Liver (tissue), 9 donors: ENCODE measurements around the gene ARFGAP2. TPM values are rescaled to one million over a fixed set of nuclear protein-coding genes. Genes with fewer than 3 reads are reported as not detected.

Source experiments
- DNase-seq: peaks from one replicate; pipeline ENCODE4 v3.0.0-alpha.2; 2017; ENCODE audit warnings: low spot score
- H3K27ac ChIP-seq, 2 donors: one replicate each; pipeline ENCODE4 v1.7.0; 2013; ENCODE audit warnings: inconsistent platforms in 2 of 2, low read length in 2 of 2, control low read depth in 1 of 2, low read depth in 1 of 2, mild to moderate bottlenecking in 1 of 2
- H3K27me3 ChIP-seq, 4 donors: one replicate each; pipeline versions ENCODE4 v1.6.1 to v1.7.0; 2013; ENCODE audit warnings: low read length in 3 of 4, inconsistent platforms in 1 of 4, mild to moderate bottlenecking in 1 of 4, moderate library complexity in 1 of 4; ENCODE audit not compliant: control insufficient read depth in 4 of 4, insufficient read depth in 4 of 4
- H3K36me3 ChIP-seq, 4 donors: one replicate each; pipeline versions ENCODE4 v1.6.1 to v1.7.0; 2013; ENCODE audit warnings: low read length in 3 of 4, mild to moderate bottlenecking in 3 of 4, low read depth in 1 of 4, moderate library complexity in 1 of 4; ENCODE audit not compliant: control insufficient read depth in 4 of 4, insufficient read depth in 3 of 4
- H3K4me1 ChIP-seq, 4 donors: one replicate each; pipeline versions ENCODE4 v1.6.1 to v1.7.0; 2013; ENCODE audit warnings: low read length in 3 of 4, mild to moderate bottlenecking in 3 of 4, moderate library complexity in 1 of 4; ENCODE audit not compliant: control insufficient read depth in 4 of 4, insufficient read depth in 4 of 4
- H3K4me3 ChIP-seq, 3 donors: one replicate each; pipeline versions ENCODE4 v1.6.1 to v1.7.0; 2013; ENCODE audit warnings: low read length in 3 of 3, control low read depth in 1 of 3, low read depth in 1 of 3, mild to moderate bottlenecking in 1 of 3
- H3K9ac ChIP-seq, 2 donors: one replicate each; pipeline ENCODE4 v1.7.0; 2013; ENCODE audit warnings: low read length in 2 of 2, mild to moderate bottlenecking in 2 of 2, moderate library complexity in 2 of 2, control low read depth in 1 of 2, low read depth in 1 of 2
- H3K9me3 ChIP-seq, 4 donors: one replicate each; pipeline versions ENCODE4 v1.6.1 to v1.7.0; 2013; ENCODE audit warnings: low read length in 3 of 4; ENCODE audit not compliant: control insufficient read depth in 4 of 4
- EGR1 ChIP-seq, 2 donors: IDR thresholded peaks; 2 replicates each; pipeline ENCODE4 v1.6.1; 2016 to 2018; ENCODE audit warnings: antibody characterized with exemption in 2 of 2, low read depth in 2 of 2
- FOXA1 ChIP-seq: IDR thresholded peaks from 2 replicates; pipeline ENCODE4 v1.6.1; 2016; ENCODE audit warnings: antibody characterized with exemption
- HNF4G ChIP-seq: IDR thresholded peaks from 2 replicates; pipeline ENCODE4 v1.6.1; 2016; ENCODE audit warnings: antibody characterized with exemption
- JUND ChIP-seq, 2 donors: IDR thresholded peaks; 2 replicates each; pipeline ENCODE4 v1.6.1; 2016; ENCODE audit warnings: antibody characterized with exemption in 2 of 2
- NR2F2 ChIP-seq: IDR thresholded peaks from 2 replicates; pipeline ENCODE4 v1.6.1; 2016; ENCODE audit warnings: antibody characterized with exemption
- RXRA ChIP-seq, 2 donors: IDR thresholded peaks; 2 replicates each; pipeline ENCODE4 v1.6.1; 2017 to 2018; ENCODE audit warnings: antibody characterized with exemption in 2 of 2, mild to moderate bottlenecking in 1 of 2
- TAF1 ChIP-seq: conservative IDR thresholded peaks from 2 replicates; pipeline ENCODE4 v1.6.1; 2016; ENCODE audit warnings: antibody characterized with exemption, mild to moderate bottlenecking
- YY1 ChIP-seq: IDR thresholded peaks from 2 replicates; pipeline ENCODE4 v1.6.1; 2016; ENCODE audit warnings: antibody characterized with exemption, mild to moderate bottlenecking
- WGBS: extraction: QIAGEN DNeasy Blood & Tissue Kit; methylation state at CpG from one replicate; pipeline ENCODE4 v1.1.7; 2013; 5-methylcytosine and 5-hydroxymethylcytosine counted together
- polyA plus RNA-seq, 2 donors: library from polyadenylated mRNA; stranded (reverse) in 1 of 2; unstranded in 1 of 2; fragments of 200-250 nt in 1 of 2; fragments of >200 nt in 1 of 2; fragmentation: Nextera tagmentation in 1 of 2; extraction: Ambion mirVana in 1 of 2; gene quantifications; one replicate each; pipeline versions ENCODE4 v1.2.1 to v1.2.3, GENCODE V29; 2013 to 2015
- total RNA-seq, 2 donors: library from RNA; depleted of rRNA; stranded (reverse); fragments of >200 nt; gene quantifications; one replicate each; pipeline ENCODE4 v1.2.3, GENCODE V29; 2014
- TF ChIP-seq, protein P1 (sequence below): fragments of 150-350 bp; IDR thresholded peaks from 2 replicates; pipeline ENCODE4 v1.5.1; 2017; ENCODE audit warnings: improper control_type of control experiment, low read depth, low read length; ENCODE audit not compliant: missing input control
- TF ChIP-seq, protein P2 (sequence below): IDR thresholded peaks from 2 replicates; pipeline ENCODE4 v1.6.1; 2016; ENCODE audit warnings: antibody characterized with exemption
- TF ChIP-seq, protein P3 (sequence below): IDR thresholded peaks from 2 replicates; pipeline ENCODE4 v1.6.1; 2016; ENCODE audit warnings: antibody characterized with exemption
- TF ChIP-seq, protein P4 (sequence below): IDR thresholded peaks from 2 replicates; pipeline ENCODE4 v1.6.1; 2016; ENCODE audit warnings: antibody characterized with exemption, mild to moderate bottlenecking
- donor health status: healthy.
- donor health status: healthy.
- donor health status: healthy.
- donor health status: healthy.
- donor health status: healthy.

The ARFGAP2 gene
- total and polyA plus RNA-seq, 4 donors = 37.3 to 163 (median 53.0) TPM

DNA sequence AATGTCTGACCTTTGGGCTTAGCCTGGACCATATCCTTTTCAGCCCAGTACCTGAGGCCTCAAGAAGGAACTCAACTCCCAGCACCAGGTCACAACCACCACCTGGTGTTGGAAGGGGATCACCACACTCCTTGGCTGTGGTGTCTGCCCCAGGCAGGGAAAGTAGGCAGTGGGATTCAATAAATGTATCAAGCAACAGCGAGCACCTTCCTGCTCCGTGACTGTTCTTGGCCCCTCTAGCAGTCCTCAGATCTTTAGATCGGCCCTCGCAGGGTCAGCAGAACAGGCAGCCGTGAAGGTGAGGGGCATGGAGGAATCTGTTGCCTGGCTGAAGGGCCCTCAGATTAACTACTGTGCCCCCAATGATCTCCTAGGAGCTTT, 15.9 kb downstream of the ARFGAP2 start:
- no peaks in the 10 kb centered on the region for H3K9me3 ChIP-seq
- no peak overlapping the region for H3K4me3 ChIP-seq
- H3K4me1 ChIP-seq = peaks cover 0 to 5% (median 0%) of the 10 kb centered on the region in 4 donors
- H3K9ac ChIP-seq = no peak overlapping the region
- H3K27ac ChIP-seq = no peak overlapping the region
- no peaks in the 10 kb centered on the region for H3K27me3 ChIP-seq
- peaks cover 7 to 20% (median 17%) of the 10 kb centered on the region in 4 donors for H3K36me3 ChIP-seq
- WGBS = 92% methylated on average over 5 of the region's 5 CpGs
- TF ChIP-seq, protein P1, sequence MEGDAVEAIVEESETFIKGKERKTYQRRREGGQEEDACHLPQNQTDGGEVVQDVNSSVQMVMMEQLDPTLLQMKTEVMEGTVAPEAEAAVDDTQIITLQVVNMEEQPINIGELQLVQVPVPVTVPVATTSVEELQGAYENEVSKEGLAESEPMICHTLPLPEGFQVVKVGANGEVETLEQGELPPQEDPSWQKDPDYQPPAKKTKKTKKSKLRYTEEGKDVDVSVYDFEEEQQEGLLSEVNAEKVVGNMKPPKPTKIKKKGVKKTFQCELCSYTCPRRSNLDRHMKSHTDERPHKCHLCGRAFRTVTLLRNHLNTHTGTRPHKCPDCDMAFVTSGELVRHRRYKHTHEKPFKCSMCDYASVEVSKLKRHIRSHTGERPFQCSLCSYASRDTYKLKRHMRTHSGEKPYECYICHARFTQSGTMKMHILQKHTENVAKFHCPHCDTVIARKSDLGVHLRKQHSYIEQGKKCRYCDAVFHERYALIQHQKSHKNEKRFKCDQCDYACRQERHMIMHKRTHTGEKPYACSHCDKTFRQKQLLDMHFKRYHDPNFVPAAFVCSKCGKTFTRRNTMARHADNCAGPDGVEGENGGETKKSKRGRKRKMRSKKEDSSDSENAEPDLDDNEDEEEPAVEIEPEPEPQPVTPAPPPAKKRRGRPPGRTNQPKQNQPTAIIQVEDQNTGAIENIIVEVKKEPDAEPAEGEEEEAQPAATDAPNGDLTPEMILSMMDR = no peak
- TF ChIP-seq FOXA1 = no peak
- TF ChIP-seq, protein P2, sequence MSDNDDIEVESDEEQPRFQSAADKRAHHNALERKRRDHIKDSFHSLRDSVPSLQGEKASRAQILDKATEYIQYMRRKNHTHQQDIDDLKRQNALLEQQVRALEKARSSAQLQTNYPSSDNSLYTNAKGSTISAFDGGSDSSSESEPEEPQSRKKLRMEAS = no peak
- TF ChIP-seq EGR1 (IDR thresholded peaks at IDR 0.05; ENCODE audit: low read depth in 2 of 2) = no peak
- no peak for DNase-seq

DNA sequence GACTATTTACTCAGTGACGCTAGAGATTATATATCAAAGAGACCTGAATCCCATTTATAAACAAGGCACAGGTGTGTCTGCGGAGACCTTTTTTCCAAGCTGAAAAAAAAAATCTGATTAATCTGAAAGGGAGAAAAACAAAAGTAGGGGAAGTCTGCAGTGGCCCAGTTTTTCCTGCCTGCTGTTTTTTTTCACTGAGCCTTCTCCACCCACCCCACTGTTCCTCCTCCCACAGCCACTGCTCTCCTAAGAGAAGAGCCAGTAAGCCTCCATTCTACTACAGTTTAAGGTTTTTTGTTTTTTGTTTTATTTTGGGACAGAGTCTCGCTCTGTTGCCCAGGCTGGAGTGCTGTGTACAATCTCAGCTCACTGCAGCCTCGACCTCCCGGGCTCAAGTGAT, 18.4 kb downstream of the ARFGAP2 start:
- Histone ChIP-seq H3K9me3 (no peaks in the 10 kb centered on the region), H3K27ac (no peak overlapping the region), H3K4me3 (no peak overlapping the region), H3K4me1 (peaks cover 0 to 5% (median 0%) of the 10 kb centered on the region in 4 donors), H3K27me3 (no peaks in the 10 kb centered on the region), H3K9ac (no peak overlapping the region), H3K36me3 (no peaks in the 10 kb centered on the region)
- TF ChIP-seq, protein P1 = no peak
- TF ChIP-seq, protein P3, sequence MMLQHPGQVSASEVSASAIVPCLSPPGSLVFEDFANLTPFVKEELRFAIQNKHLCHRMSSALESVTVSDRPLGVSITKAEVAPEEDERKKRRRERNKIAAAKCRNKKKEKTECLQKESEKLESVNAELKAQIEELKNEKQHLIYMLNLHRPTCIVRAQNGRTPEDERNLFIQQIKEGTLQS = no peak
- TF ChIP-seq RXRA (IDR thresholded peaks at IDR 0.05) (no peak), HNF4G (no peak), JUND (IDR thresholded peaks at IDR 0.05) (no peak), TAF1 (no peak), EGR1 (IDR thresholded peaks at IDR 0.05; ENCODE audit: low read depth in 2 of 2) (no peak), YY1 (no peak), NR2F2 (no peak)
- TF ChIP-seq, protein P4, sequence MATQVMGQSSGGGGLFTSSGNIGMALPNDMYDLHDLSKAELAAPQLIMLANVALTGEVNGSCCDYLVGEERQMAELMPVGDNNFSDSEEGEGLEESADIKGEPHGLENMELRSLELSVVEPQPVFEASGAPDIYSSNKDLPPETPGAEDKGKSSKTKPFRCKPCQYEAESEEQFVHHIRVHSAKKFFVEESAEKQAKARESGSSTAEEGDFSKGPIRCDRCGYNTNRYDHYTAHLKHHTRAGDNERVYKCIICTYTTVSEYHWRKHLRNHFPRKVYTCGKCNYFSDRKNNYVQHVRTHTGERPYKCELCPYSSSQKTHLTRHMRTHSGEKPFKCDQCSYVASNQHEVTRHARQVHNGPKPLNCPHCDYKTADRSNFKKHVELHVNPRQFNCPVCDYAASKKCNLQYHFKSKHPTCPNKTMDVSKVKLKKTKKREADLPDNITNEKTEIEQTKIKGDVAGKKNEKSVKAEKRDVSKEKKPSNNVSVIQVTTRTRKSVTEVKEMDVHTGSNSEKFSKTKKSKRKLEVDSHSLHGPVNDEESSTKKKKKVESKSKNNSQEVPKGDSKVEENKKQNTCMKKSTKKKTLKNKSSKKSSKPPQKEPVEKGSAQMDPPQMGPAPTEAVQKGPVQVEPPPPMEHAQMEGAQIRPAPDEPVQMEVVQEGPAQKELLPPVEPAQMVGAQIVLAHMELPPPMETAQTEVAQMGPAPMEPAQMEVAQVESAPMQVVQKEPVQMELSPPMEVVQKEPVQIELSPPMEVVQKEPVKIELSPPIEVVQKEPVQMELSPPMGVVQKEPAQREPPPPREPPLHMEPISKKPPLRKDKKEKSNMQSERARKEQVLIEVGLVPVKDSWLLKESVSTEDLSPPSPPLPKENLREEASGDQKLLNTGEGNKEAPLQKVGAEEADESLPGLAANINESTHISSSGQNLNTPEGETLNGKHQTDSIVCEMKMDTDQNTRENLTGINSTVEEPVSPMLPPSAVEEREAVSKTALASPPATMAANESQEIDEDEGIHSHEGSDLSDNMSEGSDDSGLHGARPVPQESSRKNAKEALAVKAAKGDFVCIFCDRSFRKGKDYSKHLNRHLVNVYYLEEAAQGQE = no peak
- WGBS = 79% methylated on average over 5 of the region's 5 CpGs
- DNase-seq = no peak
